Bronchial epithelial cell (primary cell): ENCODE measurements around the gene FAM120B. TPM values are rescaled to one million over a fixed set of nuclear protein-coding genes. Genes with fewer than 3 reads are reported as not detected.

ENCODE experiments used
- DNase-seq: peaks from one replicate; pipeline ENCODE4 v3.0.0-alpha.2; 2010; ENCODE audit warnings: low read depth
- FAIRE-seq: peaks from 2 replicates; lab custom pipeline; 2011; peaks lifted over from hg19 to GRCh38; lab: Jason Lieb, UNC
- H3K27me3 ChIP-seq: 2 replicates; pipeline ENCODE4 v1.5.1; 2011; ENCODE audit warnings: low read length; ENCODE audit not compliant: control insufficient read depth, insufficient read depth
- H3K36me3 ChIP-seq: 2 replicates; pipeline ENCODE4 v1.5.1; 2011; ENCODE audit warnings: low read length; ENCODE audit not compliant: control insufficient read depth, insufficient read depth
- H3K4me3 ChIP-seq: 2 replicates; pipeline ENCODE4 v1.5.1; 2011; ENCODE audit warnings: mild to moderate bottlenecking, low read depth, low read length, control low read depth
- CTCF ChIP-seq: IDR thresholded peaks from 2 replicates; pipeline ENCODE4 v1.5.1; 2011; ENCODE audit warnings: mild to moderate bottlenecking, moderate library complexity, low read length, control low read depth, inconsistent platforms; ENCODE audit not compliant: insufficient read depth, severe bottlenecking
- total RNA-seq: library from RNA; depleted of rRNA; stranded (reverse); fragments of >200 nt; gene quantifications from 2 replicates; pipeline ENCODE4 v1.2.1, GENCODE V29; 2014

FAM120B gene
- total RNA-seq, 1 donor from 2014 or later = 7.1 TPM

DNA sequence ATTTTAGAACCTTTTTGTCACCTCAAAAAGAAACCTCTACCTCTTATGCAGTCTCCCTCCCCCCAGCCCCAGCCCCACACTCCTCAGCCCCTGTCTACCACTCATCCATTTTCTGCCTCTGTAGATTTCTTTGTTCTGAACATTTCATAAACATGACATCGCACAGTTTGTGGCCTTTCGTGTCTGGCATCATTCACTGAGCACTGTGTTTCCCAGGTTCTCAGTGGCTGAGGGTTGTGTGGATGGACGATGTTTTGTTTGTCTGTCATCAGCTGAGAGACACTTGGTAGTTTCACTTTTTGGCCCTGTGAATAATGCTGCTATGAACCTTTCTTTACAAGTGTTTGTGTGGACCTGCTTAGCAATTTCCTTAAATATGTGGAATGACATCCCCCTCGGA lies 64.5 kb downstream of the FAM120B start:
- peaks cover 6% of the 10 kb centered on the region for H3K36me3 ChIP-seq
- DNase-seq = no peak
- FAIRE-seq = no peak

GRCh38 chr6:170371588-170371987 lies 65.0 kb downstream of the FAM120B start:
- Histone ChIP-seq H3K36me3 (peaks cover 5% of the 10 kb centered on the region), H3K4me3 (no peak overlapping the region), H3K27me3 (no peaks in the 10 kb centered on the region)
- DNase-seq (no peak), FAIRE-seq (no peak)
- no peak for TF ChIP-seq CTCF

More for the DNA sequence above, 64.5 kb downstream of the FAM120B start:
- H3K27me3 ChIP-seq = no peaks in the 10 kb centered on the region
- no peak overlapping the region for H3K4me3 ChIP-seq
- TF ChIP-seq CTCF = no peak

DNA sequence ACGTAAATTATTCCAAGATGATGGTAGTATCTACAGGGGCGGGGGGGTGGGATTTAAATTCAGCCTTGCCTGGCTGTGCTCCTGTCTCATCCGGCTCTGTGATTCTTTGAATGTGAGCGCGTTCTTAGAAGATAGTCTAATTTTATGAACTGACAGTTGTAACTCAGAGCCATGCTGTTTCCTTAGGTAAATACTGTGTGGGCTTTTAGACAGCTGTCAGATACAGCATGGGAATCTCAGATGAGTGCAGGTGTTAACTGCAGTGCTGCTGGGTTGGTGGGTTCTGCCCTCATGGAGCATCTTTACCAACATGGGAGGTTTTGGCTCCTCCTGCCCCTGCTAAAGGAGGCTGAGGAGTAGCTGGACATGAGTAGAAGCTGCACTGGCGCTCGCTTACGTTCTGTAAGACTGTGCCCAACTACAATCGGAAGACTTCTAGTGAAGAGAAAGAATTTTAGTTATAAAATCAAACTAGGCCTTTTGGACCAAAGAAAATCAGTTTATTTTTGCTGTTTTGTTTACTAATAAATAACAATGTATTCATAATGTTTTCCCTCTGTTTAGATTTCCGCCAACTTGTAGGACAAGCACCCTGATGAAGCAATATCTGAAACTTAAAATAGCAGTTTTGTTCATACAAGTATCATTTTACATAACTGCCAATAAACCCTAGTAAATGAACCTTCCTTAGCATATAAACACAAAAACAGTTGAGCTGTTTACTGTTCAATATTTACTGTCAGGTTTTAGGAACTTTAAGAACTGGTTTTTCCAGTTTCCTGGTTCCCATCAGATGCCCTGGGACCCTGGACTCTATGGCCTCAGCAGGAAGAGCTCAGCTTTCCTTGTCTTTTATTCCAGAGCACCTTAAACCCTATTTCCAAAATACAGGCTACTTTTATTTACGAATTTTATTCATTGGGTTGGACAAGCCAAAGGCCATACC lies 66.1 kb downstream of the FAM120B start:
- FAIRE-seq = no peak
- peaks cover 3% of the 10 kb centered on the region for H3K36me3 ChIP-seq
- no peaks in the 10 kb centered on the region for H3K27me3 ChIP-seq
- TF ChIP-seq CTCF = no peak
- DNase-seq = no peak
- H3K4me3 ChIP-seq = no peak overlapping the region

DNA sequence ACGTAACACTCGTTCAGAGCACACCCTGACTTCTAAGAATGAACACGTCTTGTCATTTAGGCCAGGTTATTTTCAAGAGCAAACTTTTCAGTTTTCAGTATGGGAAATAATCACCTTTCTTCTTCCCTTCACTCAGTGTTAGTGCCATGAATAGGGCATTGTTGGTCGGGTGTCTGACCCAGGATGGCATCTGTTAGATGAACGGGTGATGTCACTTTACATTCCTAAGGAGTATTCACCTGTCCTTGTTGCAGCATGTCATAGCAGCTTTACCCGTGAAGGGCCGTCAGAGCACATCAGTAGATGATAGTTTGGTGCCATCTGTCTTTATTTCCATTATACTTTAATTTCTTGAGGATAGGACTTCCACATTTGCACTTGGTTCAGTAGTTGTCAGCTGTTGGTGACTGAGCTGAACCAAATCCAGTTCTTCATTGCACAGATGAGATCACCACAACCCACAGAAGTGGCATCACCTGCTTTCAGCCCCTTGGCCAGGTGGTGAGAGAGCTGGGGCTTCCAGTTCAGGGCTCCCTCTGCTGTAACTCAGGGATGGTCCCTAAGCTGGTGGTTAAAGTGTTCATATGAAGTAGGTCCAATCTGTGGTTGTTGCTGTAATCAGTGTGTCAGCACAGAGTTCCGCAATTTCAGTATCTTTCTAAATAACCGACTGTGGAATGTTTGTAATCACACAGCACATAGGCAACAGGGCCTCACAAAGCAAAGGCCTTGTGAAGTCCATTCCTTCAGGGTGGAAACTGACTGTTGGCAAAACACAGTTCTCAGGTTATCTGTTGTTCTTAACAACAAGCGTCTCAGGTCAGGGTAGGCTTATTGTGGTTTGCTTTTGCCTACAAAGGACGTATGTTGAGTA lies 68.2 kb downstream of the FAM120B start:
- Histone ChIP-seq H3K4me3 (no peak overlapping the region), H3K36me3 (peaks cover 3% of the 10 kb centered on the region), H3K27me3 (no peaks in the 10 kb centered on the region)
- FAIRE-seq = no peak
- no peak for DNase-seq
- TF ChIP-seq CTCF = no peak

DNA sequence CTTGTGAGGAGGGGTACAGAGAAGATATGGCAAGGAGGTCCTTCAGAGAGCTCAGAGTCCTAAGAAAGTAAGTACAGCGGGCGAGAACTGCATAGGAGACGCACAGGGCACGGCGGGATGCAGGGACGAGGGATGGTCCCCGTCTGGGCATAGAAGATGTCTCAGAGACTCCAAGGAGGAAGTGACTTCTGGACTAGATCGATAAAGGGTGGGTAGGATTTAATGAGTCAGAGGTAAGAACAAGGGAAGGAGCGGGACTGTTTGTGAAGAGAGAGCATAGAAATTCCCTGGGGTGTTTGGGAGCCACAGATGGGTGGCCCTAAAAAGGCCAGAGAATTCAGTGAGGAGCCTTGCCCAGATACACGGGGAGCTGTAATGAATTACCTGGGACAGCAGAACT lies 69.1 kb downstream of the FAM120B start:
- no peak for TF ChIP-seq CTCF
- no peak for FAIRE-seq
- Histone ChIP-seq H3K4me3 (no peak overlapping the region), H3K27me3 (no peaks in the 10 kb centered on the region), H3K36me3 (peaks cover 3% of the 10 kb centered on the region)
- no peak for DNase-seq
